ENCODE measurements around the gene FHIT.

DNA sequence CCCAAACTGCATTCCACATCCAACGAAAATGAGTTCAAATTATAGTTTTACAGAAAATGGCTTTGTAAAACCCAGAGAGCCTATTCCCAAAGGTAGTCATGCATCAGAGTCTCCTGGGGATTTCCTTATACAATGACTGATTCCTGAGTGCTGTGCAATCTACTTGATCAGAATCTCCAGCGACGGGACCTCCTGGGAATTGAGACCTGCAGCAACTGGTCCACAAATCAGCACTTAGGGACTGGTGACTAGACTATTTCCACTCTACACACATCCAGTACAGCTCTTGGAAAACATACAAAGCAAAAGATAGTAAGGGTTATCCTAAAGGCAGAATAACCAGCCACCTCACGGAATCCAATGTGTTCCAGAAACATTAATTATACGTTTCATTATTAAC lies 1330.4 kb downstream of the FHIT start:
- TF ChIP-seq EZH2 (IDR thresholded peaks at IDR 0.05; ENCODE audit: borderline replicate concordance) (no peak), EZH2phosphoT487 (IDR thresholded peaks at IDR 0.05; ENCODE audit: low read depth, severe bottlenecking, unreplicated experiment) (no peak)
- TF ChIP-seq, protein P1, sequence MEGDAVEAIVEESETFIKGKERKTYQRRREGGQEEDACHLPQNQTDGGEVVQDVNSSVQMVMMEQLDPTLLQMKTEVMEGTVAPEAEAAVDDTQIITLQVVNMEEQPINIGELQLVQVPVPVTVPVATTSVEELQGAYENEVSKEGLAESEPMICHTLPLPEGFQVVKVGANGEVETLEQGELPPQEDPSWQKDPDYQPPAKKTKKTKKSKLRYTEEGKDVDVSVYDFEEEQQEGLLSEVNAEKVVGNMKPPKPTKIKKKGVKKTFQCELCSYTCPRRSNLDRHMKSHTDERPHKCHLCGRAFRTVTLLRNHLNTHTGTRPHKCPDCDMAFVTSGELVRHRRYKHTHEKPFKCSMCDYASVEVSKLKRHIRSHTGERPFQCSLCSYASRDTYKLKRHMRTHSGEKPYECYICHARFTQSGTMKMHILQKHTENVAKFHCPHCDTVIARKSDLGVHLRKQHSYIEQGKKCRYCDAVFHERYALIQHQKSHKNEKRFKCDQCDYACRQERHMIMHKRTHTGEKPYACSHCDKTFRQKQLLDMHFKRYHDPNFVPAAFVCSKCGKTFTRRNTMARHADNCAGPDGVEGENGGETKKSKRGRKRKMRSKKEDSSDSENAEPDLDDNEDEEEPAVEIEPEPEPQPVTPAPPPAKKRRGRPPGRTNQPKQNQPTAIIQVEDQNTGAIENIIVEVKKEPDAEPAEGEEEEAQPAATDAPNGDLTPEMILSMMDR (IDR thresholded peaks at IDR 0.05; ENCODE audit: poor library complexity) = no peak

Measured in hepatocyte (in vitro differentiated cells).